ENCODE data around the gene CPNE5. TPM values are rescaled to one million over a fixed set of nuclear protein-coding genes. Genes with fewer than 3 reads are reported as not detected.
A peak's percentile ranks its signal among the peaks of the same experiment; 100 is the strongest.

The CPNE5 gene
- total RNA-seq, 6 experiments from 2014 or later, result 0.12 to 0.84 (median 0.23) TPM

DNA sequence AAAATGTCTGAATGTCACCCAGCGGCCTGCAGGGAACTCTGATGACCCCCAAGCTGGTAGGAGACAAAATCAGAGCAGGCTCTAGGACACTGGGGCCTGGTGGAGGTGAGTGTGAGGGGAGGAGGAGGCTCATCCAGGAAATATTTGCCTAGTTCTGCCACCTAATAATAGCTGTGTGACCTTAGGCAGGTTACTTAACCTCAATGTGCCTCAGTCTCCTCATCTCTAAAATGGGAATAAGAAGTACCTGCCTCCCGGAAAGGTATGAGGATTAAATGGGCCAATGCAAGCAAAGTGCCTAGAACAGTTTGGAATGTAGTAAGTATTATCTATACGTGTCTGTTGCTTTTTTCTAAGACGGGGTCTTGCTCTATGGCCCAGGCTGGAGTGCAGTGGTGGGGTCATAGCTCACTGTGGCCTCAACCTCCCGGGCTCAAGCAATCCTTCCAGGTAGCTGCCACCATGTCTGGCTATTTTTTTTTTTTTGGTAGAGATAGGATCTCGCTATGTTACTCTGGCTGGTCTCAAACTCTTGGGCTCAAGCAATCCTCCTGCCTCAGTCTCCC is 81.2 kb downstream of the CPNE5 start:
- intact Hi-C loops (cut with DNase I), result loop anchor here in 1 of 2 donors (10.0 kb wide), 1 partner anchor 143 kb away; no protein-coding TSS in a partner anchor

GRCh38 chr6:36757206-36757605 is 82.0 kb downstream of the CPNE5 start:
- DNase-seq (no peak), ATAC-seq (no peak)
- H3K27ac ChIP-seq, result no peak overlapping the region
- no peaks in the 10 kb centered on the region for H3K9me3 ChIP-seq
- H3K27me3 ChIP-seq, result no peaks in the 10 kb centered on the region
- intact Hi-C loops (cut with DNase I), result loop anchor here in 1 of 2 donors (10.0 kb wide), 1 partner anchor 142 kb away; no protein-coding TSS in a partner anchor
- TF ChIP-seq, protein P1, sequence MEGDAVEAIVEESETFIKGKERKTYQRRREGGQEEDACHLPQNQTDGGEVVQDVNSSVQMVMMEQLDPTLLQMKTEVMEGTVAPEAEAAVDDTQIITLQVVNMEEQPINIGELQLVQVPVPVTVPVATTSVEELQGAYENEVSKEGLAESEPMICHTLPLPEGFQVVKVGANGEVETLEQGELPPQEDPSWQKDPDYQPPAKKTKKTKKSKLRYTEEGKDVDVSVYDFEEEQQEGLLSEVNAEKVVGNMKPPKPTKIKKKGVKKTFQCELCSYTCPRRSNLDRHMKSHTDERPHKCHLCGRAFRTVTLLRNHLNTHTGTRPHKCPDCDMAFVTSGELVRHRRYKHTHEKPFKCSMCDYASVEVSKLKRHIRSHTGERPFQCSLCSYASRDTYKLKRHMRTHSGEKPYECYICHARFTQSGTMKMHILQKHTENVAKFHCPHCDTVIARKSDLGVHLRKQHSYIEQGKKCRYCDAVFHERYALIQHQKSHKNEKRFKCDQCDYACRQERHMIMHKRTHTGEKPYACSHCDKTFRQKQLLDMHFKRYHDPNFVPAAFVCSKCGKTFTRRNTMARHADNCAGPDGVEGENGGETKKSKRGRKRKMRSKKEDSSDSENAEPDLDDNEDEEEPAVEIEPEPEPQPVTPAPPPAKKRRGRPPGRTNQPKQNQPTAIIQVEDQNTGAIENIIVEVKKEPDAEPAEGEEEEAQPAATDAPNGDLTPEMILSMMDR (IDR thresholded peaks at IDR 0.05), result no peak
- no peak for TF ChIP-seq POLR2A (IDR thresholded peaks at IDR 0.05)
- no peak overlapping the region for H3K4me3 ChIP-seq
- WGBS (ENCODE audit: insufficient coverage, low coverage, low lambda C conversion rate, missing lambda C conversion rate), result 71% methylated on average over 4 of the region's 4 CpGs
- H3K4me1 ChIP-seq, result no peaks in the 10 kb centered on the region
- no peaks in the 10 kb centered on the region for H3K36me3 ChIP-seq

More for the DNA sequence above, 81.2 kb downstream of the CPNE5 start:
- TF ChIP-seq, protein P1 (IDR thresholded peaks at IDR 0.05), result no peak
- no peak for TF ChIP-seq POLR2A (IDR thresholded peaks at IDR 0.05)
- no peak overlapping the region for H3K27ac ChIP-seq
- no peaks in the 10 kb centered on the region for H3K27me3 ChIP-seq
- H3K36me3 ChIP-seq, result no peaks in the 10 kb centered on the region
- no peaks in the 10 kb centered on the region for H3K9me3 ChIP-seq
- no peak overlapping the region for H3K4me3 ChIP-seq
- WGBS (ENCODE audit: insufficient coverage, low coverage, low lambda C conversion rate, missing lambda C conversion rate), result 33% methylated on average over 3 of the region's 6 CpGs
- no peak for ATAC-seq
- DNase-seq, result no peak
- no peaks in the 10 kb centered on the region for H3K4me1 ChIP-seq

DNA sequence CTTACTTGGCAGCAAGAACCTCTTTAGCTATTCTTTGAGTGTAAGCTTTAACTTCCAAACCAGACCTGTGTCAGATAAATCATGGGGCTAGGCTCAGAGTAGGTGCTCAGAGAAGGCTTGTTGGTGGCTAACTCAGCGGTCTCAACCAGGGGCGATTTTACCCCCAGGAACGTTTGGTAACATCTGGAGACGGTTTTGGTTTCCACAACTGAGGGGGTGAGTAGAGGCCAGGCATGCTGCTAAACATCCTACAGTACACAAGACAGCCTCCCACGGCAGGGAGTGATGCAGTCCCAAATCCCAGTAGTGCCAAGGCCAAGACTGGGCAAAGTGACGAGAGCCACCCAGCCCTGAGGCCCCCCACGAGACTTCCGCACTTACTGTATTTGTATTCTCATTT is 82.5 kb downstream of the CPNE5 start:
- intact Hi-C loops (cut with DNase I), result loop anchor here in 1 of 2 donors (10.0 kb wide), 1 partner anchor 142 kb away; no protein-coding TSS in a partner anchor
- no peak for TF ChIP-seq POLR2A (IDR thresholded peaks at IDR 0.05)
- TF ChIP-seq, protein P1 (IDR thresholded peaks at IDR 0.05), result no peak
- DNase-seq (no peak), ATAC-seq (no peak)
- H3K27ac ChIP-seq, result no peak overlapping the region
- 53% methylated on average over 7 of the region's 8 CpGs for WGBS (ENCODE audit: insufficient coverage, low coverage, low lambda C conversion rate, missing lambda C conversion rate)
- H3K36me3 ChIP-seq, result no peaks in the 10 kb centered on the region
- no peaks in the 10 kb centered on the region for H3K4me1 ChIP-seq
- no peak overlapping the region for H3K4me3 ChIP-seq
- H3K9me3 ChIP-seq, result no peaks in the 10 kb centered on the region
- H3K27me3 ChIP-seq, result no peaks in the 10 kb centered on the region

GRCh38 chr6:36755435-36756348 is 83.6 kb downstream of the CPNE5 start:
- WGBS (ENCODE audit: insufficient coverage, low coverage, low lambda C conversion rate, missing lambda C conversion rate), result 47% methylated on average over 12 of the region's 19 CpGs
- Histone ChIP-seq H3K36me3 (no peaks in the 10 kb centered on the region), H3K9me3 (no peaks in the 10 kb centered on the region), H3K4me1 (no peaks in the 10 kb centered on the region), H3K4me3 (no peak overlapping the region), H3K27ac (no peak overlapping the region), H3K27me3 (no peaks in the 10 kb centered on the region)
- ATAC-seq, result peak; percentile 39 to 56 (median 45)
- TF ChIP-seq, protein P1 (IDR thresholded peaks at IDR 0.05), result no peak
- no peak for TF ChIP-seq POLR2A (IDR thresholded peaks at IDR 0.05)
- intact Hi-C loops (cut with DNase I), result loop anchor here in 1 of 2 donors (10.0 kb wide), 1 partner anchor 141 kb away; no protein-coding TSS in a partner anchor
- no peak for DNase-seq
